Measurements from ENCODE around the gene AARS2.
A peak's percentile ranks its signal among the peaks of the same experiment; 100 is the strongest.

AARS2 gene

GRCh38 chr6:44312901-44313788 lies at the start of gene AARS2:
Gene AARS2, minus strand, starts transcription at chr6:44313347. Its CDS starts 24 bp downstream, at chr6:44313323.
- peaks cover 0 to 11% (median 9%) of the 10 kb centered on the region in 4 donors for H3K4me1 ChIP-seq
- H3K27ac ChIP-seq, result peak within 1 kb of the TSS; percentile 69 to 77
- peaks cover 0 to 3% of the 10 kb centered on the region in 2 donors for H3K27me3 ChIP-seq
- DNase-seq, result peak; percentile 78 to 91
- intact Hi-C loops (cut with DNase I; ENCODE audit: low total_unique reads), result no loop called here
- peak within 1 kb of the TSS; percentile 79 to 87 for H3K4me3 ChIP-seq
- no peaks in the 10 kb centered on the region for H3K9me3 ChIP-seq
- TF ChIP-seq, protein P1, sequence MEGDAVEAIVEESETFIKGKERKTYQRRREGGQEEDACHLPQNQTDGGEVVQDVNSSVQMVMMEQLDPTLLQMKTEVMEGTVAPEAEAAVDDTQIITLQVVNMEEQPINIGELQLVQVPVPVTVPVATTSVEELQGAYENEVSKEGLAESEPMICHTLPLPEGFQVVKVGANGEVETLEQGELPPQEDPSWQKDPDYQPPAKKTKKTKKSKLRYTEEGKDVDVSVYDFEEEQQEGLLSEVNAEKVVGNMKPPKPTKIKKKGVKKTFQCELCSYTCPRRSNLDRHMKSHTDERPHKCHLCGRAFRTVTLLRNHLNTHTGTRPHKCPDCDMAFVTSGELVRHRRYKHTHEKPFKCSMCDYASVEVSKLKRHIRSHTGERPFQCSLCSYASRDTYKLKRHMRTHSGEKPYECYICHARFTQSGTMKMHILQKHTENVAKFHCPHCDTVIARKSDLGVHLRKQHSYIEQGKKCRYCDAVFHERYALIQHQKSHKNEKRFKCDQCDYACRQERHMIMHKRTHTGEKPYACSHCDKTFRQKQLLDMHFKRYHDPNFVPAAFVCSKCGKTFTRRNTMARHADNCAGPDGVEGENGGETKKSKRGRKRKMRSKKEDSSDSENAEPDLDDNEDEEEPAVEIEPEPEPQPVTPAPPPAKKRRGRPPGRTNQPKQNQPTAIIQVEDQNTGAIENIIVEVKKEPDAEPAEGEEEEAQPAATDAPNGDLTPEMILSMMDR (IDR thresholded peaks at IDR 0.05), result peak; percentile 93 to 99
- peaks cover 7 to 38% (median 29%) of the 10 kb centered on the region in 3 donors for H3K36me3 ChIP-seq

DNA sequence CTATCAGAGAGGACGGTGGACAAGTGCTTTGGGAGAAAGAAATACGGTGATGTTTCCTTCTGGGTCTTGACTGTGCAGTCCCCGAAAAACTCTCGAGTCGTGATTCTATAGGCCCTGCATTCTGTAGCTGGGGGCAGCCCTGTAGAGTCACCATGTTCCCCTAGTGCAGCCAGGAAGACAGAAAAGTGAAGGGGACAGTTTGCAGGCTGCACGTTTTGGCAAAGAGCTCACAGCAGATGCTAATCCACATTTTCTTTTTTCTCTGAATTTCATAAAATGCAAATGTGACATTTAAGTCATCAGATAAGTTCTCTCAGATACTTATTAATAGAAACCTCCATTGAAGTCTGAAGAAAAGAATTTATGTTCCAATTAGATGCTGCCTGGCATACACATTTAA lies 48.8 kb upstream of the AARS2 start:
- no peak overlapping the region for H3K4me3 ChIP-seq
- intact Hi-C loops (cut with DNase I; ENCODE audit: low total_unique reads), result no loop called here
- TF ChIP-seq, protein P1 (IDR thresholded peaks at IDR 0.05), result no peak
- H3K4me1 ChIP-seq, result no peaks in the 10 kb centered on the region
- no peak for DNase-seq
- H3K27ac ChIP-seq, result no peak overlapping the region
- no peaks in the 10 kb centered on the region for H3K36me3 ChIP-seq
- H3K9me3 ChIP-seq, result no peaks in the 10 kb centered on the region
- H3K27me3 ChIP-seq, result peaks cover 0 to 5% of the 10 kb centered on the region in 2 donors

DNA sequence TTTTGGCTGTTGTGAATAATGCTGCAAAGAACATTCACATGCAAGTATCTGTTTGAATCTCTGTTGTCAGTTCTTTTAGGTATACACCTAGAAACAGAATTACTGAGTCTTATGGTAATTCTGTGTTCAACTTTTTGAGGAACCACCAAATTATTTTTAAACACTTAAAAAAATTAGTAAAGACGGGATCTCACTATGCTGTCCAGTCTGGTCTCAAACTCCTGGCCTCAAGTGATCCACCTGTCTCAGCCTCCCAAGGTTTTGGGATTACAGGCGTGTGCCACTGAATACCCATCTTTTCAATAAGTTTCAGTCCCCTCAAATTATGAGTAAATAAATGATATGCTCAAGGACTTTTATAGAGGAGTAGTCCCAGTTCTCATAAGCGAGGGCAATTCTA lies 46.8 kb upstream of the AARS2 start:
- Histone ChIP-seq H3K4me1 (no peaks in the 10 kb centered on the region), H3K27me3 (peaks cover 0 to 5% of the 10 kb centered on the region in 2 donors), H3K9me3 (peaks cover 0 to 5% (median 0%) of the 10 kb centered on the region in 3 donors), H3K36me3 (no peaks in the 10 kb centered on the region), H3K27ac (no peak overlapping the region), H3K4me3 (no peak overlapping the region)
- intact Hi-C loops (cut with DNase I; ENCODE audit: low total_unique reads), result no loop called here
- TF ChIP-seq, protein P1 (IDR thresholded peaks at IDR 0.05), result no peak
- no peak for DNase-seq

DNA sequence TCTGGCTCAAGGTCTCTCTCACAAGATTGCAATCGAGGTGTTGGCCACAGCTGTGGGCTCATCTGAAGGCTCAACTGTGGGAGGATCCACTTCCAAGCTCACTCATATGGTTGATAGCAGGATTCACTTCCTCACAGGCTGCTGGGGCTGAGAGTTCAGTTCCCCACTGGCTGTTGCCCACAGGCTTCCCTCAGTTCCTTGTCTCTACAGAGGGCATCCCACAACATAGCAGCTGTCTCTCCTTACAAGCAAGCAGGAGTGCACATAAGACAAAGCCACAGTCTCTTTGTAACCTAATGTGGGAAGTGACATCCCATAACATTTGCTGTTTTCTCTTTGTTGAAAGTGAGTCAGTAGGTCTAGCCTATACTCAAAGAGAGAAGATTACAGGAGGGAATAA lies 43.3 kb upstream of the AARS2 start:
- H3K9me3 ChIP-seq, result peaks cover 0 to 5% (median 0%) of the 10 kb centered on the region in 3 donors
- intact Hi-C loops (cut with DNase I; ENCODE audit: low total_unique reads), result no loop called here
- no peak overlapping the region for H3K4me3 ChIP-seq
- no peak overlapping the region for H3K27ac ChIP-seq
- DNase-seq, result no peak
- TF ChIP-seq, protein P1 (IDR thresholded peaks at IDR 0.05), result no peak
- no peaks in the 10 kb centered on the region for H3K4me1 ChIP-seq
- H3K27me3 ChIP-seq, result peaks cover 0 to 5% of the 10 kb centered on the region in 2 donors
- no peaks in the 10 kb centered on the region for H3K36me3 ChIP-seq

GRCh38 chr6:44355640-44356039 lies 42.5 kb upstream of the AARS2 start:
- H3K4me1 ChIP-seq, result no peaks in the 10 kb centered on the region
- intact Hi-C loops (cut with DNase I; ENCODE audit: low total_unique reads), result no loop called here
- H3K9me3 ChIP-seq, result peaks cover 0 to 5% (median 0%) of the 10 kb centered on the region in 3 donors
- H3K4me3 ChIP-seq, result no peak overlapping the region
- H3K27me3 ChIP-seq, result no peaks in the 10 kb centered on the region
- no peak for DNase-seq
- TF ChIP-seq, protein P1 (IDR thresholded peaks at IDR 0.05), result no peak
- H3K36me3 ChIP-seq, result no peaks in the 10 kb centered on the region
- H3K27ac ChIP-seq, result no peak overlapping the region

All from tibial artery (tissue), 4 donors.